Breast epithelium (tissue), 4 donors: ENCODE data around the gene DCDC2C. TPM values are rescaled to one million over a fixed set of nuclear protein-coding genes. Genes with fewer than 3 reads are reported as not detected.

ENCODE experiments used
- DNase-seq, 2 donors: peaks; one replicate each; pipeline ENCODE4 v3.0.0-alpha.2; 2019; ENCODE audit warnings: low spot score in 2 of 2
- H3K27ac ChIP-seq, 2 donors: fragments of 200-600 bp; sonication (generic) in 1 of 2; one replicate each; pipeline ENCODE4 v1.5.1; 2016 to 2019; ENCODE audit warnings: mild to moderate bottlenecking in 1 of 2
- H3K27me3 ChIP-seq, 2 donors: fragments of 200-600 bp; sonication (generic) in 1 of 2; one replicate each; pipeline versions ENCODE4 v1.5.1 to v1.6.0; 2017 to 2019; ENCODE audit warnings: control low read depth in 1 of 2, mild to moderate bottlenecking in 1 of 2
- H3K36me3 ChIP-seq: fragments of 200-600 bp; one replicate; pipeline ENCODE4 v1.5.1; 2019
- H3K4me1 ChIP-seq, 2 donors: fragments of 200-600 bp; sonication (generic); one replicate each; pipeline ENCODE4 v1.5.1; 2016 to 2019; ENCODE audit warnings: control low read depth in 1 of 2
- H3K4me3 ChIP-seq, 3 donors: fragments of 200-600 bp; sonication (generic); 1 replicate in 2 of 3; 2 replicates in 1 of 3; pipeline ENCODE4 v1.5.1; 2016 to 2019; ENCODE audit warnings: mild to moderate bottlenecking in 3 of 3, moderate library complexity in 2 of 3
- H3K9me3 ChIP-seq, 2 donors: fragments of 200-600 bp; sonication (generic) in 1 of 2; one replicate each; pipeline ENCODE4 v1.5.1; 2016 to 2019; ENCODE audit warnings: control low read depth in 1 of 2
- CTCF ChIP-seq, 3 donors: fragments of 450-650 bp; IDR thresholded peaks; one replicate each; pipeline ENCODE4 v1.5.1; 2016 to 2017; ENCODE audit warnings: antibody characterized with exemption in 3 of 3, mild to moderate bottlenecking in 3 of 3, moderate library complexity in 3 of 3
- POLR2A ChIP-seq: fragments of 450-650 bp; IDR thresholded peaks from one replicate; pipeline ENCODE4 v1.6.1; 2016; ENCODE audit warnings: antibody characterized with exemption, mild to moderate bottlenecking, moderate library complexity
- POLR2AphosphoS5 ChIP-seq, 3 donors: sonication (generic); formaldehyde crosslinking; IDR thresholded peaks; one replicate each; pipeline ENCODE4 v1.6.1; 2017; ENCODE audit warnings: antibody characterized with exemption in 3 of 3
- intact Hi-C: fragments of 100-400 bp; cut with DNase I; formaldehyde crosslinking; loops from one replicate; pipeline ENCODE4 v1.15.1; 2023; ENCODE audit warnings: low total_unique reads
- total RNA-seq, 3 donors: library from RNA; depleted of rRNA; stranded (reverse); fragments of >200 nt; gene quantifications; one replicate each; pipeline ENCODE4 v1.1.0, GENCODE V29; 2016

DCDC2C gene
- total RNA-seq, 3 donors from 2014 or later = 0.33 to 0.59 (median 0.48) TPM

GRCh38 chr2:3785220-3785889 lies 82.0 kb downstream of the DCDC2C start:
- TF ChIP-seq POLR2AphosphoS5 (IDR thresholded peaks at IDR 0.05) = no peak
- TF ChIP-seq POLR2A = no peak
- TF ChIP-seq CTCF (IDR thresholded peaks at IDR 0.05) = no peak
- intact Hi-C loops = no loop called here
- H3K4me3 ChIP-seq = no peak overlapping the region
- peaks cover 0 to 3% of the 10 kb centered on the region in 2 donors for H3K27me3 ChIP-seq
- no peak for DNase-seq
- no peaks in the 10 kb centered on the region for H3K9me3 ChIP-seq
- no peaks in the 10 kb centered on the region for H3K36me3 ChIP-seq
- H3K27ac ChIP-seq = no peak overlapping the region
- H3K4me1 ChIP-seq = no peaks in the 10 kb centered on the region

GRCh38 chr2:3785890-3786273 lies 82.5 kb downstream of the DCDC2C start:
- Histone ChIP-seq H3K27ac (no peak overlapping the region), H3K27me3 (peaks cover 0 to 3% of the 10 kb centered on the region in 2 donors), H3K9me3 (no peaks in the 10 kb centered on the region), H3K4me3 (no peak overlapping the region), H3K36me3 (no peaks in the 10 kb centered on the region), H3K4me1 (no peaks in the 10 kb centered on the region)
- intact Hi-C loops = no loop called here
- no peak for DNase-seq
- TF ChIP-seq CTCF (IDR thresholded peaks at IDR 0.05) (no peak), POLR2A (no peak), POLR2AphosphoS5 (IDR thresholded peaks at IDR 0.05) (no peak)

DNA sequence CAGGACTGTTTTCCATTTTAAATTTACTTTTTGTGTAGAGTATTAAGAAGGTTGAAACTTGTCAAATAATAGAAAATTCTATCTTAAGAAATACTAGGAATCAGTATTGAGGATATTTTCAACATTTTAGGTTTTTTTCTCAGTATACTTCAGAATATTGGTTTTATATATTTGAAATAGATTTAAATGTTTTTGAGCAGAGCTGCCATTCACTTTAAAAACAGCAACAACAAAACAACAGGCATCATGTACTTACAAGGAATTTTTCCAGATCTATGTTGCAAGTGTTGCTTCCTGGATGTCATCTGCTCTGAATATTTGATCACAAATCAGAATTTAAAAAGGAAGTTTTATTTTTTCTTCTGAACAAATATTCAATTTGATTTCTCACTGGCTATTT lies 84.4 kb downstream of the DCDC2C start:
- Histone ChIP-seq H3K9me3 (no peaks in the 10 kb centered on the region), H3K27ac (no peak overlapping the region), H3K27me3 (peaks cover 0 to 3% of the 10 kb centered on the region in 2 donors), H3K4me3 (no peak overlapping the region), H3K36me3 (no peaks in the 10 kb centered on the region), H3K4me1 (no peaks in the 10 kb centered on the region)
- no peak for DNase-seq
- intact Hi-C loops = no loop called here
- TF ChIP-seq POLR2A (no peak), POLR2AphosphoS5 (IDR thresholded peaks at IDR 0.05) (no peak), CTCF (IDR thresholded peaks at IDR 0.05) (no peak)

DNA sequence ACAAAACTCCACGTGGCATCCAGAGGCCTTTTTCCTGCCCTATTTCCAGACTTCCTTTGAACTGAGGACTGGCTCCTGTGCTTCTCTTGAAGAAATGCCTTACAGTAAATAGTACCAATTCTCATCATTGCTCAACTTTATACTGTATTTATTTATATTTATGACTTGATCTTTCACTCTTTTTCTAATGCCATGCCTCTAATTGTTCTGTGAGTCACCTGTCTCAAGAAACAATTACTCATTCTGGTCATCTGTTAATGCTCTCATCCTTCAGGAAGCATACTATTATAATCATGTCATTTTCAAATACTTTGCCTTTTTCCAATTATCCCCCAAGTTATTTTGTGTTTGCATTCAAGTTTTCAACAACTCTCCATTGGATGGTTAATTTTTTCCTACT lies 85.9 kb downstream of the DCDC2C start:
- DNase-seq = no peak
- no peak overlapping the region for H3K4me3 ChIP-seq
- no peaks in the 10 kb centered on the region for H3K36me3 ChIP-seq
- no peaks in the 10 kb centered on the region for H3K4me1 ChIP-seq
- H3K27me3 ChIP-seq = peaks cover 0 to 3% of the 10 kb centered on the region in 2 donors
- TF ChIP-seq CTCF (IDR thresholded peaks at IDR 0.05) (no peak), POLR2AphosphoS5 (IDR thresholded peaks at IDR 0.05) (no peak), POLR2A (no peak)
- H3K27ac ChIP-seq = no peak overlapping the region
- intact Hi-C loops = no loop called here
- H3K9me3 ChIP-seq = no peaks in the 10 kb centered on the region

DNA sequence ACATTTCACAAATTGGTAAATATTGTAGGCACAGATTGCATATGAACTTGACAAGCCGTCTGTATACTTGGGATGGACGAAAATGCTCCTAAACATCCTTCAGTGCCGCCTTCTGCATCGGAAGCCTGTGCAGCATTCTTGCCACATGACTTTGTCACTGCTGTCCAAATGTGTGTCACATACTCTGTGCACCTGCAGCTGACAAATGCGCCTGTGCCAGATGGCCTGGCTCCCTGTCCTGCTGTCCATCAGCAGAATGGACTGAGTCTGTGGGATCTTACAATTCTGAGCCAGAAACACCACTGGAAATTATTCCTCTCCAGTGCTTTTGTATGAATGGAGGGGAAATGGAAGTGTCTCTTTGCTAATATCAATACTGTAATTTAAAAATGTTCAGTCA lies 89.9 kb downstream of the DCDC2C start:
- TF ChIP-seq POLR2AphosphoS5 (IDR thresholded peaks at IDR 0.05) = no peak
- no peak for TF ChIP-seq POLR2A
- TF ChIP-seq CTCF (IDR thresholded peaks at IDR 0.05) = no peak
- no peaks in the 10 kb centered on the region for H3K9me3 ChIP-seq
- no peaks in the 10 kb centered on the region for H3K4me1 ChIP-seq
- no peak overlapping the region for H3K27ac ChIP-seq
- H3K27me3 ChIP-seq = no peaks in the 10 kb centered on the region
- intact Hi-C loops = no loop called here
- DNase-seq = no peak
- H3K36me3 ChIP-seq = no peaks in the 10 kb centered on the region
- no peak overlapping the region for H3K4me3 ChIP-seq
